Vagina (tissue), 2 donors: ENCODE data around the gene MCL1.
"Not testable (repeated sequence)": the region's sequence is repeated elsewhere in the genome, so short reads cannot be mapped to it uniquely, and the experiment has no call there.

Experiments
- POLR2A ChIP-seq, 2 donors: fragments of 450-650 bp; IDR thresholded peaks; one replicate each; pipeline ENCODE4 v1.6.1; 2017; ENCODE audit warnings: antibody characterized with exemption in 2 of 2, mild to moderate bottlenecking in 2 of 2, moderate library complexity in 2 of 2
- POLR2AphosphoS5 ChIP-seq, 2 donors: sonication (generic); formaldehyde crosslinking; IDR thresholded peaks; one replicate each; pipeline ENCODE4 v1.9.0; 2017; ENCODE audit warnings: antibody characterized with exemption in 2 of 2, mild to moderate bottlenecking in 2 of 2, low read depth in 1 of 2; ENCODE audit not compliant: insufficient read depth in 1 of 2
- TF ChIP-seq, protein P1 (sequence below), 3 experiments: fragments of 450-650 bp in 2 of 3; fragments of 200-600 bp in 1 of 3; sonication (generic) in 1 of 3; IDR thresholded peaks; one replicate each; pipeline ENCODE4 v1.5.1; 2017 to 2019; ENCODE audit warnings: antibody characterized with exemption in 3 of 3, mild to moderate bottlenecking in 2 of 3, moderate library complexity in 2 of 3

DNA sequence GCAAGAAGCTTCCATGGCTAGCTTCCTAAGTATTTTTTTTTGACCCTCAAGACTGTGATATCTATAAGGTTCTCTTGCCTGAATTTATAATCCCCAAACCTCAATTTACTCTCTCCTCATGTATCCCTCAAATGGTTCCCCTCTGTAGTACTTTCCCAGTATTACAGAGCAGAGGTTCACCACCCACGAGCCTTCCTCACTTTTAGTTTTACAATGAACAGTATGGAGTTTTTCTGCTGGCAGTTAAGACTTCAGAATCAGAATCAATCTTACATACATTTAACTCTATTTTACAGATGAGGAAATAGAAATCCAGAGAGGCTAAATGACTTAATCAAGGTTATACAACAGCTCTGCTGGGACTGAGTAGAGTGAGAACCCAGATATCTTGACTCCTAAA is 45.1 kb upstream of the MCL1 start:
- TF ChIP-seq, protein P1, sequence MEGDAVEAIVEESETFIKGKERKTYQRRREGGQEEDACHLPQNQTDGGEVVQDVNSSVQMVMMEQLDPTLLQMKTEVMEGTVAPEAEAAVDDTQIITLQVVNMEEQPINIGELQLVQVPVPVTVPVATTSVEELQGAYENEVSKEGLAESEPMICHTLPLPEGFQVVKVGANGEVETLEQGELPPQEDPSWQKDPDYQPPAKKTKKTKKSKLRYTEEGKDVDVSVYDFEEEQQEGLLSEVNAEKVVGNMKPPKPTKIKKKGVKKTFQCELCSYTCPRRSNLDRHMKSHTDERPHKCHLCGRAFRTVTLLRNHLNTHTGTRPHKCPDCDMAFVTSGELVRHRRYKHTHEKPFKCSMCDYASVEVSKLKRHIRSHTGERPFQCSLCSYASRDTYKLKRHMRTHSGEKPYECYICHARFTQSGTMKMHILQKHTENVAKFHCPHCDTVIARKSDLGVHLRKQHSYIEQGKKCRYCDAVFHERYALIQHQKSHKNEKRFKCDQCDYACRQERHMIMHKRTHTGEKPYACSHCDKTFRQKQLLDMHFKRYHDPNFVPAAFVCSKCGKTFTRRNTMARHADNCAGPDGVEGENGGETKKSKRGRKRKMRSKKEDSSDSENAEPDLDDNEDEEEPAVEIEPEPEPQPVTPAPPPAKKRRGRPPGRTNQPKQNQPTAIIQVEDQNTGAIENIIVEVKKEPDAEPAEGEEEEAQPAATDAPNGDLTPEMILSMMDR (IDR thresholded peaks at IDR 0.05), result not testable (repeated sequence)
- TF ChIP-seq POLR2A (IDR thresholded peaks at IDR 0.05); POLR2AphosphoS5 (IDR thresholded peaks at IDR 0.05; ENCODE audit: insufficient read depth in 1 of 2, low read depth in 1 of 2): not testable (repeated sequence)
